Choroid plexus epithelial cell (primary cell): Measurements from ENCODE around the gene BSCL2.

Experiments
- DNase-seq: peaks from one replicate; pipeline ENCODE4 v3.0.0-alpha.2; 2010; ENCODE audit warnings: low read depth
- H3K4me3 ChIP-seq: 2 replicates; pipeline ENCODE4 v1.5.1; 2011; ENCODE audit warnings: low read depth, mild to moderate bottlenecking, control low read depth, low read length, moderate library complexity
- TF ChIP-seq, protein P1 (sequence below): conservative IDR thresholded peaks from 2 replicates; pipeline ENCODE4 v1.5.1; 2011; ENCODE audit warnings: low read depth, mild to moderate bottlenecking, control low read depth, inconsistent platforms, low read length, moderate library complexity

Gene BSCL2

GRCh38 chr11:62649486-62649885, 57.7 kb downstream of the BSCL2 start:
- TF ChIP-seq, protein P1, sequence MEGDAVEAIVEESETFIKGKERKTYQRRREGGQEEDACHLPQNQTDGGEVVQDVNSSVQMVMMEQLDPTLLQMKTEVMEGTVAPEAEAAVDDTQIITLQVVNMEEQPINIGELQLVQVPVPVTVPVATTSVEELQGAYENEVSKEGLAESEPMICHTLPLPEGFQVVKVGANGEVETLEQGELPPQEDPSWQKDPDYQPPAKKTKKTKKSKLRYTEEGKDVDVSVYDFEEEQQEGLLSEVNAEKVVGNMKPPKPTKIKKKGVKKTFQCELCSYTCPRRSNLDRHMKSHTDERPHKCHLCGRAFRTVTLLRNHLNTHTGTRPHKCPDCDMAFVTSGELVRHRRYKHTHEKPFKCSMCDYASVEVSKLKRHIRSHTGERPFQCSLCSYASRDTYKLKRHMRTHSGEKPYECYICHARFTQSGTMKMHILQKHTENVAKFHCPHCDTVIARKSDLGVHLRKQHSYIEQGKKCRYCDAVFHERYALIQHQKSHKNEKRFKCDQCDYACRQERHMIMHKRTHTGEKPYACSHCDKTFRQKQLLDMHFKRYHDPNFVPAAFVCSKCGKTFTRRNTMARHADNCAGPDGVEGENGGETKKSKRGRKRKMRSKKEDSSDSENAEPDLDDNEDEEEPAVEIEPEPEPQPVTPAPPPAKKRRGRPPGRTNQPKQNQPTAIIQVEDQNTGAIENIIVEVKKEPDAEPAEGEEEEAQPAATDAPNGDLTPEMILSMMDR = no peak
- no peak overlapping the region for H3K4me3 ChIP-seq
- DNase-seq = no peak

DNA sequence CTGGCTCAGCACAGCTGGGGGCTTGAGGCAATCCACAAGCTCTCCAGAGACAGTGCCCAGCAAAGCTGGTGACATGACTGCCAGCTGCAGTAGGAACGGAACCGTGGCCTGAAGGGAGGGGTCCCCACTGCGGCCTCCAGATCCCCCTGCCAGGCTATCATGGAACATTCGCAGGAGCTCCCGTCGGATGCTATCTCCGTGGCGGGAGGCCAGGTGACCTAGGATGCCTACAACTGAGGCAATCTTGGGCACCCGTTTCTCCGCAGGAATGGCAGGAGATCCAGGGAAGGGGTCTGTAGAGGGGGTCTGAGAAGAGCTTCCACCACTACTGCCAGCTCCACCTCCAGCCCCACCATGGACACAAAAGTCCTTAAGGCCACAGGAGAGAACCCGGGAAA, 58.3 kb downstream of the BSCL2 start:
- TF ChIP-seq, protein P1 = no peak
- DNase-seq = no peak
- H3K4me3 ChIP-seq = no peak overlapping the region

- TF ChIP-seq, protein P1 = no peak
- DNase-seq = no peak
- H3K4me3 ChIP-seq = no peak overlapping the region
Observed at GRCh38 chr11:62648185-62648966, 58.8 kb downstream of the BSCL2 start.

- H3K4me3 ChIP-seq = no peak overlapping the region
- TF ChIP-seq, protein P1 = no peak
- no peak for DNase-seq
Observed at GRCh38 chr11:62647609-62648005, 59.6 kb downstream of the BSCL2 start.

DNA sequence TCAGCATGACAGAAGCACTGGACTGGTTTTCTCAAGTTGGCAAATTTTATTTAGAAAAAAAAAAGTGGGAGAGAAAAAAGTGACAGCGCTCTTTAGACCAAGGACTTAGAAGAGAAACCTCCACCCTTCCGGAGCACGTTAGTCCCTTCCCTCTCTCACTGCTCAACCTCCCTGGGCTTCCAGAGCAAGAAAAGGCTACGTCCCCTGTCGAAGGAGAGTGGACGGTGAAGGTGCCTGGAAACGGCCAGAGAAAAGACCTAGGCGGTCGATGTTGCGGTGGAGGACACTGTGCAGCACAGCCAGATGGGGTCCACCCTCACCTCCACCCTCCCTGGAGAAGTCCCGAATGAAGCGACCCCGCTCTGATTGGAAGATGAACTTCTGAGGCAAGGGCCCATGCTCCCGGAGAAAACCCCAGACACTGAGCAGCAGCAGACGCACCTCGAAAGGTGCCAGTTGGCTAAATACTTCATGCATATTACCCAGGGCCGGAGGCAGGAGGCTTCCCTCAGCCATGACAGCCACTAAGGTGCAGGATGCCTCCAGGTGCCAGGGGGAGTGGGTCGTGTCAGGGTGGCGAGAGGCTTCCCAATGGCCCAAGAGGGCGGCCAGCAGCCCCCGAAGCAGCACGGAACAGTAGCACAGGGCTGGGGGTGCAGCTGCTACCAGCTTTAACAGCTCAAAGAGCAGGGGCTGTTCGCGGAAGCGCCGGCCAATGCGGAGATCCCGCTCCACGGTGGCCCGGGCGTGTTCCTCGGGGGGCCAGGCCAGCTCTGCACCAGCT, 60.2 kb downstream of the BSCL2 start:
- TF ChIP-seq, protein P1 = no peak
- DNase-seq = no peak
- no peak overlapping the region for H3K4me3 ChIP-seq

GRCh38 chr11:62645946-62646824, 61.0 kb downstream of the BSCL2 start, which contains the start of gene GANAB:
TSS of gene GANAB (minus strand) at chr11:62646613. CDS start at chr11:62646599, 14 bp downstream.
- TF ChIP-seq, protein P1 = no peak
- peak; percentile 99 for DNase-seq
- peak within 1 kb of the TSS; percentile 90 for H3K4me3 ChIP-seq
